HCT116 (cell line): Measurements from ENCODE around the gene PTS. TPM values are rescaled to one million over a fixed set of nuclear protein-coding genes. Genes with fewer than 3 reads are reported as not detected.

ENCODE experiments used
- ATAC-seq: fragments of 200-7000 bp; cut with Tn5 transposase; 2 replicates; pipeline ENCODE4 v1.9.1; 2020; ENCODE audit warnings: mild to moderate bottlenecking, moderate library complexity
- BruUV-seq: library from RNA; stranded (reverse); fragments of 400-500 nt; replicated peaks from 2 replicates; lab custom pipeline; 2021; lab: Mats Ljungman, UMichigan
- CTCF ChIA-PET: fragments of 300-600 bp; sonication (Branson Sonifier 250); formaldehyde crosslinking; loops from one replicate; lab custom pipeline; 2021; ENCODE audit warnings: antibody characterized with exemption; lab: Charles Lee
- POLR2A ChIA-PET: fragments of 300-600, 350-600 bp; sonication (Branson Sonifier 250); formaldehyde crosslinking; loops from one replicate; lab custom pipeline; 2021; ENCODE audit warnings: antibody characterized with exemption; lab: Charles Lee
- RAD21 ChIA-PET, 2 experiments: fragments of 300-600 bp; sonication (Branson Sonifier 250); formaldehyde crosslinking; loops; one replicate each; lab custom pipeline; 2023; ENCODE audit warnings: low total read pairs in 2 of 2; ENCODE audit not compliant: uncharacterized antibody in 2 of 2, unreplicated experiment in 2 of 2, low non-redundant PET in 1 of 2; lab: Charles Lee
- DNase-seq: peaks from one replicate; pipeline ENCODE4 v3.0.0-alpha.2; 2010; ENCODE audit warnings: low read depth, low spot score
- H2AFZ ChIP-seq: fragments of 200-600 bp; shearing (Covaris generic), sonication (generic); 2 replicates; pipeline ENCODE4 v1.6.1; 2017; ENCODE audit warnings: low read depth, mixed run types, mixed read lengths, antibody characterized with exemption, low read length; ENCODE audit not compliant: poor library complexity, severe bottlenecking
- H3K27ac ChIP-seq: 2 replicates; pipeline ENCODE4 v1.5.1; 2012; ENCODE audit warnings: low read depth, low read length
- H3K27me3 ChIP-seq: fragments of 200-600 bp; sonication (generic); 2 replicates; pipeline ENCODE4 v1.6.1; 2016; ENCODE audit warnings: mixed run types, low read length, mixed read lengths; ENCODE audit not compliant: insufficient read depth
- H3K36me3 ChIP-seq, 2 experiments: fragments of 200-500 bp in 1 of 2; fragments of 200-600 bp in 1 of 2; sonication (Bioruptor generic) in 1 of 2; sonication (generic) in 1 of 2; 2 replicates each; pipeline versions ENCODE4 v1.5.1 to v1.6.1; 2014 to 2016; ENCODE audit warnings: low read length in 2 of 2, inconsistent platforms in 1 of 2, mixed read lengths in 1 of 2, mixed run types in 1 of 2; ENCODE audit not compliant: insufficient read depth in 2 of 2, control insufficient read depth in 1 of 2
- H3K4me1 ChIP-seq, 2 experiments: fragments of 200-600 bp in 1 of 2; sonication (generic) in 1 of 2; 2 replicates each; pipeline versions ENCODE4 v1.5.1 to v1.6.1; 2012 to 2017; ENCODE audit warnings: low read length in 2 of 2, inconsistent platforms in 1 of 2, mild to moderate bottlenecking in 1 of 2, mixed read lengths in 1 of 2, mixed run types in 1 of 2, moderate library complexity in 1 of 2; ENCODE audit not compliant: insufficient read depth in 2 of 2, control insufficient read depth in 1 of 2
- H3K4me2 ChIP-seq: fragments of 200-600 bp; sonication (generic); 2 replicates; pipeline ENCODE4 v1.6.1; 2017; ENCODE audit warnings: mixed run types, low read length, mixed read lengths
- H3K4me3 ChIP-seq, 2 experiments: fragments of 200-600 bp in 1 of 2; sonication (generic) in 1 of 2; replicated peaks in 1 of 2; 2 replicates each; pipeline ENCODE4 v1.5.1; 2011 to 2016; ENCODE audit warnings: low read length in 2 of 2, control low read depth in 1 of 2, low read depth in 1 of 2, mild to moderate bottlenecking in 1 of 2, mixed read lengths in 1 of 2, mixed run types in 1 of 2
- H3K79me2 ChIP-seq: fragments of 200-600 bp; sonication (generic); 2 replicates; pipeline ENCODE4 v1.6.1; 2017; ENCODE audit warnings: mild to moderate bottlenecking, mixed run types, low read length, moderate library complexity, mixed read lengths; ENCODE audit not compliant: insufficient read depth
- H3K9ac ChIP-seq: fragments of 200-600 bp; sonication (generic); 2 replicates; pipeline ENCODE4 v1.6.1; 2016; ENCODE audit warnings: low read length, mixed read lengths
- H3K9me2 ChIP-seq: fragments of 200-600 bp; sonication (generic), shearing (Covaris generic); 2 replicates; pipeline ENCODE4 v1.6.1; 2017; ENCODE audit warnings: mixed run types, mild to moderate bottlenecking, moderate library complexity; ENCODE audit not compliant: insufficient read depth
- H3K9me3 ChIP-seq, 2 experiments: fragments of 200-500 bp in 1 of 2; fragments of 200-600 bp in 1 of 2; sonication (Bioruptor generic) in 1 of 2; sonication (generic) in 1 of 2; 2 replicates each; pipeline ENCODE4 v1.6.1; 2014 to 2017; ENCODE audit warnings: low read length in 2 of 2, mixed read lengths in 2 of 2, inconsistent platforms in 1 of 2, low read depth in 1 of 2, mild to moderate bottlenecking in 1 of 2, mixed run types in 1 of 2, moderate library complexity in 1 of 2; ENCODE audit not compliant: control insufficient read depth in 1 of 2, insufficient read depth in 1 of 2
- H4K20me1 ChIP-seq: fragments of 200-600 bp; sonication (generic), shearing (Covaris generic); 2 replicates; pipeline ENCODE4 v1.6.1; 2017; ENCODE audit warnings: mixed run types, mild to moderate bottlenecking, moderate library complexity; ENCODE audit not compliant: insufficient read depth
- CTCF ChIP-seq, 3 experiments: fragments of 200-600 bp in 1 of 3; sonication (generic) in 1 of 3; IDR thresholded peaks in 2 of 3; conservative IDR thresholded peaks in 1 of 3; 2 replicates each; pipeline ENCODE4 v1.5.1; 2012 to 2017; ENCODE audit warnings: low read depth in 2 of 3, low read length in 2 of 3, antibody characterized with exemption in 1 of 3, borderline replicate concordance in 1 of 3, control low read depth in 1 of 3, mild to moderate bottlenecking in 1 of 3, mixed read lengths in 1 of 3, mixed run types in 1 of 3, moderate library complexity in 1 of 3; ENCODE audit not compliant: insufficient read depth in 1 of 3
- EGR1 ChIP-seq: IDR thresholded peaks from 2 replicates; pipeline ENCODE4 v1.6.1; 2012; ENCODE audit warnings: low read depth
- POLR2AphosphoS5 ChIP-seq: IDR thresholded peaks from 2 replicates; pipeline ENCODE4 v1.6.1; 2011; ENCODE audit warnings: mild to moderate bottlenecking, low read depth, low read length, moderate library complexity
- RAD21 ChIP-seq: IDR thresholded peaks from 2 replicates; pipeline ENCODE4 v1.6.1; 2012; ENCODE audit warnings: low read depth, mild to moderate bottlenecking
- intact Hi-C: fragments of 100-400 bp; cut with micrococcal nuclease; formaldehyde crosslinking; loops from 2 replicates; pipeline ENCODE4 v1.10.0; 2022
- total RNA-seq: library from RNA; stranded (reverse); gene quantifications from one replicate; pipeline ENCODE4 v1.2.1, GENCODE V29; 2021; ENCODE audit not compliant: unreplicated experiment

PTS gene
- total RNA-seq, 1 experiment from 2014 or later = 45.7 TPM

DNA sequence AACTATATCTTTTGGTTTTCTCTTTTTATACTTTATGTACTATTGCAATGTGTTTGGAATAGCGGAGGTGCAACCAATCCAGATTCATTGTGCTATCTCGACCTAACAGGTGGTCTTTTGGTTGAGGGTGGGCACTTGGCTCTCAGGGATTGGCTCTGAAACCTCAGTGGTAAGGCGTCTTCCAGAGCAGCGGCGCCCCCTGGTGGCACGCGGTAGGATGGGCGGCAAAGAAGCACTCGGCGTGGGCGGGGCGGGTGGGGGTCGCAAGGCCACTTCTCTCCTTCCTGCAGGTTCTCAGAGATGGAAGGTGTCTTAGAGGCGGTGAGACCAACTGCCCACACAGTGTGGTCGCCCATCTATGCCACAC, 53.7 kb downstream of the PTS start:
- H3K9me3 ChIP-seq = no peaks in the 10 kb centered on the region
- no peaks in the 10 kb centered on the region for H3K79me2 ChIP-seq
- DNase-seq (no peak), ATAC-seq (peak; percentile 88)
- H3K9ac ChIP-seq = no peak overlapping the region
- H3K27ac ChIP-seq = no peak overlapping the region
- H3K36me3 ChIP-seq = no peaks in the 10 kb centered on the region
- intact Hi-C loops = loop anchor here (1.0 to 5.0 kb wide), 4 partner anchors 61 to 348 kb away; partner anchors contain the start of genes SDHD and TIMM8B
- ChIA-PET RAD21 (interaction anchor here in 1 of 2 experiments (1.0 to 1.9 kb wide), 2 partner anchors 60 to 348 kb away, joined by 3 to 7 read pairs; no protein-coding TSS in a partner anchor), POLR2A (interaction anchor here (1.4 kb wide), 1 partner anchor 1009 kb away, joined by 3 read pairs; no protein-coding TSS in a partner anchor), CTCF (interaction anchor here (0.6 to 6.5 kb wide), 26 partner anchors 7 to 1010 kb away, joined by 3 to 73 read pairs (median 3); partner anchors contain the start of genes PTS, SDHD and TIMM8B)
- H2AFZ ChIP-seq = no peak overlapping the region
- H3K4me3 ChIP-seq = no peak overlapping the region
- BruUV-seq = no TSS peak
- H3K4me1 ChIP-seq = peaks cover 0 to 5% of the 10 kb centered on the region in 2 experiments; a peak in 2 of 4 replicates
- H3K9me2 ChIP-seq = no peaks in the 10 kb centered on the region
- H3K4me2 ChIP-seq = peak overlapping the region; percentile 56
- H3K27me3 ChIP-seq = no peaks in the 10 kb centered on the region
- no peaks in the 10 kb centered on the region for H4K20me1 ChIP-seq
- TF ChIP-seq POLR2AphosphoS5 (no peak), RAD21 (peak; percentile 79), CTCF (IDR thresholded peaks at IDR 0.05 in 2 of 3, conservative IDR thresholded peaks at IDR 0.05 in 1 of 3; ENCODE audit: borderline replicate concordance in 1 of 3, insufficient read depth in 1 of 3, low read depth in 2 of 3, low read length in 2 of 3) (peak; percentile 60 to 76 (median 71)), EGR1 (peak; percentile 75)
